GM19023 (cell line): Measurements from ENCODE around the gene SLC1A1.
"Not testable (repeated sequence)": the region's sequence is repeated elsewhere in the genome, so short reads cannot be mapped to it uniquely, and the experiment has no call there.

Experiments used
- ATAC-seq: cut with Tn5 transposase; IDR thresholded peaks from one replicate; pipeline ENCODE4 v1.9.1; 2021; ENCODE audit warnings: mild to moderate bottlenecking, moderate library complexity; ENCODE audit not compliant: unreplicated experiment

The SLC1A1 gene

GRCh38 chr9:4574657-4575243 lies 84.5 kb downstream of the SLC1A1 start:
- ATAC-seq, result peak; percentile 57

GRCh38 chr9:4575997-4576396 lies 85.7 kb downstream of the SLC1A1 start:
- ATAC-seq, result no peak

GRCh38 chr9:4576448-4576847 lies 86.2 kb downstream of the SLC1A1 start:
- ATAC-seq, result no peak

GRCh38 chr9:4579001-4579400 lies 88.7 kb downstream of the SLC1A1 start:
- ATAC-seq, result no peak

GRCh38 chr9:4581035-4581760 lies 90.9 kb downstream of the SLC1A1 start:
- no peak for ATAC-seq

- ATAC-seq, result no peak
These were observed 91.7 kb downstream of the SLC1A1 start for GRCh38 chr9:4581861-4582565.

GRCh38 chr9:4583001-4583400 lies 92.7 kb downstream of the SLC1A1 start:
- no peak for ATAC-seq

- ATAC-seq, result no peak
These were observed 94.4 kb downstream of the SLC1A1 start for GRCh38 chr9:4584636-4585035.

- ATAC-seq, result no peak
These were observed 94.9 kb downstream of the SLC1A1 start for GRCh38 chr9:4585135-4585534.

- ATAC-seq, result no peak
These were observed 98.5 kb downstream of the SLC1A1 start for GRCh38 chr9:4588721-4589120.

- no peak for ATAC-seq
These were observed 100.3 kb downstream of the SLC1A1 start for GRCh38 chr9:4590430-4591122.

- ATAC-seq, result no peak
These were observed 100.8 kb downstream of the SLC1A1 start for GRCh38 chr9:4591123-4591500.

- no peak for ATAC-seq
These were observed 102.0 kb downstream of the SLC1A1 start for GRCh38 chr9:4592295-4592694.

GRCh38 chr9:4592886-4593285 lies 102.6 kb downstream of the SLC1A1 start:
- no peak for ATAC-seq

GRCh38 chr9:4594545-4594944 lies 104.3 kb downstream of the SLC1A1 start:
- ATAC-seq, result no peak

- no peak for ATAC-seq
These were observed 104.7 kb downstream of the SLC1A1 start for GRCh38 chr9:4594994-4595393.

- peak; percentile 64 for ATAC-seq
These were observed 106.1 kb downstream of the SLC1A1 start for GRCh38 chr9:4596165-4596922.

- ATAC-seq, result no peak
These were observed 110.1 kb downstream of the SLC1A1 start for GRCh38 chr9:4600368-4600767.

GRCh38 chr9:4603830-4604229 lies 113.6 kb downstream of the SLC1A1 start:
- ATAC-seq, result no peak

- peak; percentile 76 for ATAC-seq
These were observed 114.4 kb downstream of the SLC1A1 start for GRCh38 chr9:4604678-4605095.

- ATAC-seq, result not testable (repeated sequence)
These were observed 115.8 kb downstream of the SLC1A1 start for GRCh38 chr9:4606033-4606432.
